NCI-H2107 (cell line): Measurements from ENCODE around the gene SORCS1.

ENCODE experiments used
- DNase-seq: peaks from one replicate; lab custom pipeline; 2025; lab: John Stamatoyannopoulos, UW

SORCS1 gene

GRCh38 chr10:106661133-106661766 is 503.3 kb downstream of the SORCS1 start:
- no peak for DNase-seq

GRCh38 chr10:106660550-106660949 is 504.0 kb downstream of the SORCS1 start:
- no peak for DNase-seq

GRCh38 chr10:106655636-106656035 is 508.9 kb downstream of the SORCS1 start:
- no peak for DNase-seq

- no peak for DNase-seq
These were observed 509.3 kb downstream of the SORCS1 start for GRCh38 chr10:106655165-106655564.

- no peak for DNase-seq
These were observed 512.2 kb downstream of the SORCS1 start for GRCh38 chr10:106652279-106652678.

GRCh38 chr10:106648534-106649481 is 515.7 kb downstream of the SORCS1 start:
- no peak for DNase-seq

GRCh38 chr10:106643473-106643872 is 521.0 kb downstream of the SORCS1 start:
- DNase-seq: no peak

GRCh38 chr10:106637873-106638272 is 526.6 kb downstream of the SORCS1 start:
- no peak for DNase-seq

- no peak for DNase-seq
These were observed 527.6 kb downstream of the SORCS1 start for GRCh38 chr10:106636766-106637491.

- no peak for DNase-seq
These were observed 528.6 kb downstream of the SORCS1 start for GRCh38 chr10:106635947-106636346.

- no peak for DNase-seq
These were observed 533.3 kb downstream of the SORCS1 start for GRCh38 chr10:106631016-106631702.

- no peak for DNase-seq
These were observed 538.1 kb downstream of the SORCS1 start for GRCh38 chr10:106626371-106626770.

- no peak for DNase-seq
These were observed 538.8 kb downstream of the SORCS1 start for GRCh38 chr10:106625751-106626150.

GRCh38 chr10:106619346-106619745 is 545.2 kb downstream of the SORCS1 start:
- DNase-seq: no peak

GRCh38 chr10:106618646-106619045 is 545.9 kb downstream of the SORCS1 start:
- no peak for DNase-seq

GRCh38 chr10:106615081-106615480 is 549.4 kb downstream of the SORCS1 start:
- DNase-seq: no peak

- DNase-seq: no peak
These were observed 550.2 kb downstream of the SORCS1 start for GRCh38 chr10:106614293-106614692.

- no peak for DNase-seq
These were observed 552.1 kb downstream of the SORCS1 start for GRCh38 chr10:106612381-106612780.

- no peak for DNase-seq
These were observed 554.8 kb downstream of the SORCS1 start for GRCh38 chr10:106609470-106610266.

GRCh38 chr10:106608066-106608465 is 556.4 kb downstream of the SORCS1 start:
- DNase-seq: no peak

GRCh38 chr10:106595281-106595680 is 569.2 kb downstream of the SORCS1 start:
- no peak for DNase-seq
